Liver (tissue), 9 donors: ENCODE measurements around the gene AURKB. TPM values are rescaled to one million over a fixed set of nuclear protein-coding genes. Genes with fewer than 3 reads are reported as not detected.

Source experiments
- DNase-seq: peaks from one replicate; pipeline ENCODE4 v3.0.0-alpha.2; 2017; ENCODE audit warnings: low spot score
- H3K27ac ChIP-seq, 2 donors: one replicate each; pipeline ENCODE4 v1.7.0; 2013; ENCODE audit warnings: inconsistent platforms in 2 of 2, low read length in 2 of 2, control low read depth in 1 of 2, low read depth in 1 of 2, mild to moderate bottlenecking in 1 of 2
- H3K27me3 ChIP-seq, 4 donors: one replicate each; pipeline versions ENCODE4 v1.6.1 to v1.7.0; 2013; ENCODE audit warnings: low read length in 3 of 4, inconsistent platforms in 1 of 4, mild to moderate bottlenecking in 1 of 4, moderate library complexity in 1 of 4; ENCODE audit not compliant: control insufficient read depth in 4 of 4, insufficient read depth in 4 of 4
- H3K36me3 ChIP-seq, 4 donors: one replicate each; pipeline versions ENCODE4 v1.6.1 to v1.7.0; 2013; ENCODE audit warnings: low read length in 3 of 4, mild to moderate bottlenecking in 3 of 4, low read depth in 1 of 4, moderate library complexity in 1 of 4; ENCODE audit not compliant: control insufficient read depth in 4 of 4, insufficient read depth in 3 of 4
- H3K4me1 ChIP-seq, 4 donors: one replicate each; pipeline versions ENCODE4 v1.6.1 to v1.7.0; 2013; ENCODE audit warnings: low read length in 3 of 4, mild to moderate bottlenecking in 3 of 4, moderate library complexity in 1 of 4; ENCODE audit not compliant: control insufficient read depth in 4 of 4, insufficient read depth in 4 of 4
- H3K4me3 ChIP-seq, 3 donors: one replicate each; pipeline versions ENCODE4 v1.6.1 to v1.7.0; 2013; ENCODE audit warnings: low read length in 3 of 3, control low read depth in 1 of 3, low read depth in 1 of 3, mild to moderate bottlenecking in 1 of 3
- H3K9ac ChIP-seq, 2 donors: one replicate each; pipeline ENCODE4 v1.7.0; 2013; ENCODE audit warnings: low read length in 2 of 2, mild to moderate bottlenecking in 2 of 2, moderate library complexity in 2 of 2, control low read depth in 1 of 2, low read depth in 1 of 2
- H3K9me3 ChIP-seq, 4 donors: one replicate each; pipeline versions ENCODE4 v1.6.1 to v1.7.0; 2013; ENCODE audit warnings: low read length in 3 of 4; ENCODE audit not compliant: control insufficient read depth in 4 of 4
- EGR1 ChIP-seq, 2 donors: IDR thresholded peaks; 2 replicates each; pipeline ENCODE4 v1.6.1; 2016 to 2018; ENCODE audit warnings: antibody characterized with exemption in 2 of 2, low read depth in 2 of 2
- FOXA1 ChIP-seq: IDR thresholded peaks from 2 replicates; pipeline ENCODE4 v1.6.1; 2016; ENCODE audit warnings: antibody characterized with exemption
- FOXA2 ChIP-seq: IDR thresholded peaks from 2 replicates; pipeline ENCODE4 v1.6.1; 2016; ENCODE audit warnings: antibody characterized with exemption
- GABPA ChIP-seq, 2 donors: IDR thresholded peaks in 1 of 2; conservative IDR thresholded peaks in 1 of 2; 2 replicates each; pipeline ENCODE4 v1.6.1; 2016; ENCODE audit warnings: antibody characterized with exemption in 2 of 2, mild to moderate bottlenecking in 1 of 2, moderate library complexity in 1 of 2
- HNF4G ChIP-seq: IDR thresholded peaks from 2 replicates; pipeline ENCODE4 v1.6.1; 2016; ENCODE audit warnings: antibody characterized with exemption
- JUND ChIP-seq, 2 donors: IDR thresholded peaks; 2 replicates each; pipeline ENCODE4 v1.6.1; 2016; ENCODE audit warnings: antibody characterized with exemption in 2 of 2
- NR2F2 ChIP-seq: IDR thresholded peaks from 2 replicates; pipeline ENCODE4 v1.6.1; 2016; ENCODE audit warnings: antibody characterized with exemption
- RXRA ChIP-seq, 2 donors: IDR thresholded peaks; 2 replicates each; pipeline ENCODE4 v1.6.1; 2017 to 2018; ENCODE audit warnings: antibody characterized with exemption in 2 of 2, mild to moderate bottlenecking in 1 of 2
- TAF1 ChIP-seq: conservative IDR thresholded peaks from 2 replicates; pipeline ENCODE4 v1.6.1; 2016; ENCODE audit warnings: antibody characterized with exemption, mild to moderate bottlenecking
- YY1 ChIP-seq: IDR thresholded peaks from 2 replicates; pipeline ENCODE4 v1.6.1; 2016; ENCODE audit warnings: antibody characterized with exemption, mild to moderate bottlenecking
- WGBS: extraction: QIAGEN DNeasy Blood & Tissue Kit; methylation state at CpG from one replicate; pipeline ENCODE4 v1.1.7; 2013; 5-methylcytosine and 5-hydroxymethylcytosine counted together
- polyA plus RNA-seq, 2 donors: library from polyadenylated mRNA; stranded (reverse) in 1 of 2; unstranded in 1 of 2; fragments of 200-250 nt in 1 of 2; fragments of >200 nt in 1 of 2; fragmentation: Nextera tagmentation in 1 of 2; extraction: Ambion mirVana in 1 of 2; gene quantifications; one replicate each; pipeline versions ENCODE4 v1.2.1 to v1.2.3, GENCODE V29; 2013 to 2015
- total RNA-seq, 2 donors: library from RNA; depleted of rRNA; stranded (reverse); fragments of >200 nt; gene quantifications; one replicate each; pipeline ENCODE4 v1.2.3, GENCODE V29; 2014
- TF ChIP-seq, protein P1 (sequence below): IDR thresholded peaks from 2 replicates; pipeline ENCODE4 v1.6.1; 2016; ENCODE audit warnings: antibody characterized with exemption, mild to moderate bottlenecking
- TF ChIP-seq, protein P2 (sequence below): IDR thresholded peaks from 2 replicates; pipeline ENCODE4 v1.6.1; 2016; ENCODE audit warnings: antibody characterized with exemption
- TF ChIP-seq, protein P3 (sequence below): IDR thresholded peaks from 2 replicates; pipeline ENCODE4 v1.6.1; 2016; ENCODE audit warnings: antibody characterized with exemption
- TF ChIP-seq, protein P4 (sequence below): IDR thresholded peaks from 2 replicates; pipeline ENCODE4 v1.6.1; 2016; ENCODE audit warnings: antibody characterized with exemption
- donor health status: healthy.
- donor health status: healthy.
- donor health status: healthy.
- donor health status: healthy.
- donor health status: healthy.

The AURKB gene
- total and polyA plus RNA-seq, 4 donors, result 0.42 to 25.9 (median 3.0) TPM

DNA sequence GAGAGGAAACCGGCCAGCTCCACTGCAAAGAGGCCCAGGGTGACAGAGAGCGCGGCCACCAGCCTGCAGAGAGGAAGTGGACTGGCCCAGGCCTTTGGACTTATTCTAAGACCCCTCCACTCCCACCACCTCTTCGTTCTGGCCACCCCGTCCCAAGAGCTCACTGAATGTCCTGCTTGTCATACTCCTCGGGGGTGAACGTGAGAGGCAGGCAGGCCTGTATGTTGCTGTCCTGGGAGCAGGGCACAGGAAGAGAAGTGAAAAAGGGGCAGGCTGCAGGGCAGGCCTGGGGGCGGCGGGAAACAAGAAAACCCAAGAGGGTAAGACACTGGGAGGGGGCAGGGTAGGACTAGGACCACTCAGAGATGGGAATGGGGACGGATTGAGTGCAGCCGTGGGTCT, 34.6 kb downstream of the AURKB start:
- H3K4me1 ChIP-seq, result peaks cover 2 to 31% (median 19%) of the 10 kb centered on the region in 4 donors
- WGBS, result 26% methylated on average over 11 of the region's 11 CpGs

DNA sequence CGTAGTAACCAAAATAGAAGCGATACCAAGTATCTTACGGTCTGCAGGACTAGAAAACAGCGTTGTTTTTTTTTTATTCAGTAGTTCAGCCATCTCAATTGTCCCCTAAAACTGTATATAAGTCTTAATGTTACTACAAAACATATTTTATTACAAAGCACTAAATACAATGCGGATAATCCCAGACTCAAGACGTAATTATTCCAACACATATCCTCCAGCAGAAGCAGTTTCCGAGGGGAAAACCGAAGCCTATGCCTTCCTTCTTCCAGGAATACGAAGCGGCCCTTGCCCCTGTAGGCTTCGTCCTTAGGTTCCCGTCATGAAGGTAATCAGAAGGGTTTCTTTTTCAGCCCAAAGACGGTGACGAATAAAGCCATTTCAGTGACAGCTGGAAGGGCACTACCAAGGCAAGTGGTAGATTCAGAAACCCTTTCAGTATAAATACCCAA, 36.5 kb downstream of the AURKB start:
- Histone ChIP-seq H3K4me1 (peaks cover 2 to 31% (median 19%) of the 10 kb centered on the region in 4 donors), H3K9ac (peak overlapping the region; percentile 63 to 96), H3K27me3 (no peaks in the 10 kb centered on the region), H3K4me3 (peak overlapping the region; percentile 28 to 51 (median 43)), H3K9me3 (no peaks in the 10 kb centered on the region), H3K27ac (peak overlapping the region; percentile 90 to 91), H3K36me3 (no peaks in the 10 kb centered on the region)
- peak; percentile 36 for DNase-seq
- 6% methylated on average over 14 of the region's 14 CpGs for WGBS
- TF ChIP-seq, protein P1, sequence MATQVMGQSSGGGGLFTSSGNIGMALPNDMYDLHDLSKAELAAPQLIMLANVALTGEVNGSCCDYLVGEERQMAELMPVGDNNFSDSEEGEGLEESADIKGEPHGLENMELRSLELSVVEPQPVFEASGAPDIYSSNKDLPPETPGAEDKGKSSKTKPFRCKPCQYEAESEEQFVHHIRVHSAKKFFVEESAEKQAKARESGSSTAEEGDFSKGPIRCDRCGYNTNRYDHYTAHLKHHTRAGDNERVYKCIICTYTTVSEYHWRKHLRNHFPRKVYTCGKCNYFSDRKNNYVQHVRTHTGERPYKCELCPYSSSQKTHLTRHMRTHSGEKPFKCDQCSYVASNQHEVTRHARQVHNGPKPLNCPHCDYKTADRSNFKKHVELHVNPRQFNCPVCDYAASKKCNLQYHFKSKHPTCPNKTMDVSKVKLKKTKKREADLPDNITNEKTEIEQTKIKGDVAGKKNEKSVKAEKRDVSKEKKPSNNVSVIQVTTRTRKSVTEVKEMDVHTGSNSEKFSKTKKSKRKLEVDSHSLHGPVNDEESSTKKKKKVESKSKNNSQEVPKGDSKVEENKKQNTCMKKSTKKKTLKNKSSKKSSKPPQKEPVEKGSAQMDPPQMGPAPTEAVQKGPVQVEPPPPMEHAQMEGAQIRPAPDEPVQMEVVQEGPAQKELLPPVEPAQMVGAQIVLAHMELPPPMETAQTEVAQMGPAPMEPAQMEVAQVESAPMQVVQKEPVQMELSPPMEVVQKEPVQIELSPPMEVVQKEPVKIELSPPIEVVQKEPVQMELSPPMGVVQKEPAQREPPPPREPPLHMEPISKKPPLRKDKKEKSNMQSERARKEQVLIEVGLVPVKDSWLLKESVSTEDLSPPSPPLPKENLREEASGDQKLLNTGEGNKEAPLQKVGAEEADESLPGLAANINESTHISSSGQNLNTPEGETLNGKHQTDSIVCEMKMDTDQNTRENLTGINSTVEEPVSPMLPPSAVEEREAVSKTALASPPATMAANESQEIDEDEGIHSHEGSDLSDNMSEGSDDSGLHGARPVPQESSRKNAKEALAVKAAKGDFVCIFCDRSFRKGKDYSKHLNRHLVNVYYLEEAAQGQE, result peak; percentile 2
- TF ChIP-seq YY1, result no peak

More for the DNA sequence above, 34.6 kb downstream of the AURKB start:
- Histone ChIP-seq H3K27me3 (no peaks in the 10 kb centered on the region), H3K36me3 (no peaks in the 10 kb centered on the region), H3K4me3 (peak overlapping the region; percentile 63 to 78 (median 71)), H3K9me3 (no peaks in the 10 kb centered on the region), H3K27ac (peak overlapping the region; percentile 65 to 78), H3K9ac (peak overlapping the region; percentile 42 to 90)
- DNase-seq, result no peak
- TF ChIP-seq FOXA1 (no peak), EGR1 (IDR thresholded peaks at IDR 0.05; ENCODE audit: low read depth in 2 of 2) (no peak), HNF4G (no peak), RXRA (IDR thresholded peaks at IDR 0.05) (no peak), GABPA (IDR thresholded peaks at IDR 0.05 in 1 of 2, conservative IDR thresholded peaks at IDR 0.05 in 1 of 2) (no peak), FOXA2 (no peak)

DNA sequence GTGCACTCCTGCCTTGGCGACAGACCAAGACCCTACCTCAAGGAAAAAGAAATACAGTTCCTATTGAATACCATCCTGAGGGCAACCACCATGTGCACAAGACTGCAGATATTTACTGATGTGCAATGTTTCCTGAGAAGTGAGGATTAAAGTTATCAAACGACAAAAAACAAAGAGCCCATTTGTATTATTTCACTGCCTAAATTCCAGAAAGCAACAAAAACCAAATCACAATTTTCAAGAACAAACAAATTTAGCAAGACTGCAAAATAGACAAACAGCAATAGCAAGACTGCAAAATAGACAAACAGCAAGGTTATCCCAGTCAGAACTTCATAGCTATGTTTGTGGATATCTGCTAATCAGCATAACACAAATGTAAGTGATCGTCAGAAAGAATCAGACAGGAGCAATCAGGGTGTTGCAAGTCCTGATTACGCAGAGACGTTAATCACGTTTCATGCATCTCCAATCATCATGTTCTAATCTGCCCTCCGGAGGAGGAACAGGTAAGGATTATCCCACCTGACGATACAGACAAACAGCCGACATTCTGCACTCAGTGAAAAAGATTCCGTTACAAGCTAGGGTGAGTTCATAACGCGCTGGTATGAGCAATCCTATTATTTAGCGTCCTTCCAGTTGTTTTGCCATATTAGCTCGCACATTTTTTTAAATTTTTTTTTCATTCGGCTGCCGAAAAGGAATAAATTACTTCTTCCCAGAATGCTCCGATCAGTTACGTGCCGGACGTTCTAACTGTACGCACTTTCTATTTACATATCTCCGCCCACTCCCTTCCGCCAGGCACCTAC, 37.1 kb downstream of the AURKB start:
- peak overlapping the region; percentile 90 to 91 for H3K27ac ChIP-seq
- peak; percentile 71 for DNase-seq
- H3K27me3 ChIP-seq, result no peaks in the 10 kb centered on the region
- peak overlapping the region in 2 of 3 donors; percentile 28 to 46 for H3K4me3 ChIP-seq
- H3K36me3 ChIP-seq, result no peaks in the 10 kb centered on the region
- H3K9ac ChIP-seq, result peak overlapping the region; percentile 63 to 96
- H3K9me3 ChIP-seq, result no peaks in the 10 kb centered on the region
- under 1% methylated on average over 23 of the region's 23 CpGs for WGBS
- H3K4me1 ChIP-seq, result peaks cover 2 to 31% (median 19%) of the 10 kb centered on the region in 4 donors
- TF ChIP-seq FOXA2 (peak; percentile 51), GABPA (IDR thresholded peaks at IDR 0.05 in 1 of 2, conservative IDR thresholded peaks at IDR 0.05 in 1 of 2) (peak; percentile 32 to 74), NR2F2 (peak; percentile 72), FOXA1 (peak; percentile 77), RXRA (IDR thresholded peaks at IDR 0.05) (peak; percentile 68 to 81), HNF4G (no peak), JUND (IDR thresholded peaks at IDR 0.05) (peak; percentile 64 to 77), EGR1 (IDR thresholded peaks at IDR 0.05; ENCODE audit: low read depth in 2 of 2) (peak; percentile 64 to 80), TAF1 (peak; percentile 76)
- TF ChIP-seq, protein P2, sequence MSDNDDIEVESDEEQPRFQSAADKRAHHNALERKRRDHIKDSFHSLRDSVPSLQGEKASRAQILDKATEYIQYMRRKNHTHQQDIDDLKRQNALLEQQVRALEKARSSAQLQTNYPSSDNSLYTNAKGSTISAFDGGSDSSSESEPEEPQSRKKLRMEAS, result peak; percentile 79
- TF ChIP-seq, protein P3, sequence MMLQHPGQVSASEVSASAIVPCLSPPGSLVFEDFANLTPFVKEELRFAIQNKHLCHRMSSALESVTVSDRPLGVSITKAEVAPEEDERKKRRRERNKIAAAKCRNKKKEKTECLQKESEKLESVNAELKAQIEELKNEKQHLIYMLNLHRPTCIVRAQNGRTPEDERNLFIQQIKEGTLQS, result peak; percentile 89
- TF ChIP-seq, protein P4, sequence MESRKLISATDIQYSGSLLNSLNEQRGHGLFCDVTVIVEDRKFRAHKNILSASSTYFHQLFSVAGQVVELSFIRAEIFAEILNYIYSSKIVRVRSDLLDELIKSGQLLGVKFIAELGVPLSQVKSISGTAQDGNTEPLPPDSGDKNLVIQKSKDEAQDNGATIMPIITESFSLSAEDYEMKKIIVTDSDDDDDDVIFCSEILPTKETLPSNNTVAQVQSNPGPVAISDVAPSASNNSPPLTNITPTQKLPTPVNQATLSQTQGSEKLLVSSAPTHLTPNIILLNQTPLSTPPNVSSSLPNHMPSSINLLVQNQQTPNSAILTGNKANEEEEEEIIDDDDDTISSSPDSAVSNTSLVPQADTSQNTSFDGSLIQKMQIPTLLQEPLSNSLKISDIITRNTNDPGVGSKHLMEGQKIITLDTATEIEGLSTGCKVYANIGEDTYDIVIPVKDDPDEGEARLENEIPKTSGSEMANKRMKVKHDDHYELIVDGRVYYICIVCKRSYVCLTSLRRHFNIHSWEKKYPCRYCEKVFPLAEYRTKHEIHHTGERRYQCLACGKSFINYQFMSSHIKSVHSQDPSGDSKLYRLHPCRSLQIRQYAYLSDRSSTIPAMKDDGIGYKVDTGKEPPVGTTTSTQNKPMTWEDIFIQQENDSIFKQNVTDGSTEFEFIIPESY, result peak; percentile 92
- TF ChIP-seq, protein P1, result peak; percentile 85
